ENCODE measurements around the gene MRE11.

GRCh38 chr11:94376841-94377240, 116.8 kb downstream of the MRE11 start:
- TF ChIP-seq POLR2A (IDR thresholded peaks at IDR 0.05) (no peak), CTCF (IDR thresholded peaks at IDR 0.05) (no peak)

Measured in thyroid gland (tissue), 4 donors.